RWPE2 (cell line): Measurements from ENCODE around the gene PRKAG2.

ENCODE experiments used
- ATAC-seq: fragments of 200-7000 bp; cut with Tn5 transposase; 3 replicates; pipeline ENCODE4 v1.9.1; 2021; ENCODE audit warnings: low read depth
- DNase-seq: peaks from one replicate; pipeline ENCODE4 v3.0.0-alpha.2; 2020; ENCODE audit warnings: low spot score
- H3K27ac ChIP-seq: fragments of 450-650 bp; 2 replicates; pipeline ENCODE4 v1.5.1; 2017; ENCODE audit warnings: mild to moderate bottlenecking; ENCODE audit not compliant: poor library complexity, severe bottlenecking
- H3K27me3 ChIP-seq: fragments of 250-450 bp; sonication (Bioruptor Pico); 2 replicates; pipeline ENCODE4 v1.5.1; 2021; ENCODE audit warnings: mild to moderate bottlenecking, moderate library complexity; ENCODE audit not compliant: insufficient read depth, poor library complexity, severe bottlenecking
- H3K36me3 ChIP-seq: fragments of 250-450 bp; sonication (Bioruptor Pico); 2 replicates; pipeline ENCODE4 v1.5.1; 2020; ENCODE audit warnings: low read depth, mild to moderate bottlenecking, moderate library complexity
- H3K4me1 ChIP-seq: fragments of 250-450 bp; sonication (Bioruptor Pico); 2 replicates; pipeline ENCODE4 v1.5.1; 2021; ENCODE audit warnings: mild to moderate bottlenecking, moderate library complexity; ENCODE audit not compliant: insufficient read depth, poor library complexity, severe bottlenecking
- H3K4me3 ChIP-seq: fragments of 250-450 bp; sonication (Bioruptor Pico); 2 replicates; pipeline ENCODE4 v1.5.1; 2021; ENCODE audit warnings: mild to moderate bottlenecking, moderate library complexity; ENCODE audit not compliant: severe bottlenecking
- H3K9me3 ChIP-seq: fragments of 250-450 bp; sonication (Bioruptor Pico); 2 replicates; pipeline ENCODE4 v1.5.1; 2021; ENCODE audit warnings: mild to moderate bottlenecking, moderate library complexity; ENCODE audit not compliant: severe bottlenecking
- CTCF ChIP-seq: fragments of 450-650 bp; IDR thresholded peaks from one replicate; pipeline ENCODE4 v1.5.1; 2017; ENCODE audit warnings: mild to moderate bottlenecking, moderate library complexity; ENCODE audit not compliant: poor library complexity, severe bottlenecking

The PRKAG2 gene

GRCh38 chr7:151599401-151600227 lies 277.3 kb downstream of the PRKAG2 start:
- Histone ChIP-seq H3K27me3 (no peaks in the 10 kb centered on the region), H3K27ac (peak overlapping the region; percentile 96), H3K36me3 (peaks cover 13% of the 10 kb centered on the region), H3K4me1 (peaks cover 67% of the 10 kb centered on the region), H3K4me3 (no peak overlapping the region), H3K9me3 (no peaks in the 10 kb centered on the region)
- no peak for TF ChIP-seq CTCF
- no peak for DNase-seq
- peak; percentile 75 for ATAC-seq

DNA sequence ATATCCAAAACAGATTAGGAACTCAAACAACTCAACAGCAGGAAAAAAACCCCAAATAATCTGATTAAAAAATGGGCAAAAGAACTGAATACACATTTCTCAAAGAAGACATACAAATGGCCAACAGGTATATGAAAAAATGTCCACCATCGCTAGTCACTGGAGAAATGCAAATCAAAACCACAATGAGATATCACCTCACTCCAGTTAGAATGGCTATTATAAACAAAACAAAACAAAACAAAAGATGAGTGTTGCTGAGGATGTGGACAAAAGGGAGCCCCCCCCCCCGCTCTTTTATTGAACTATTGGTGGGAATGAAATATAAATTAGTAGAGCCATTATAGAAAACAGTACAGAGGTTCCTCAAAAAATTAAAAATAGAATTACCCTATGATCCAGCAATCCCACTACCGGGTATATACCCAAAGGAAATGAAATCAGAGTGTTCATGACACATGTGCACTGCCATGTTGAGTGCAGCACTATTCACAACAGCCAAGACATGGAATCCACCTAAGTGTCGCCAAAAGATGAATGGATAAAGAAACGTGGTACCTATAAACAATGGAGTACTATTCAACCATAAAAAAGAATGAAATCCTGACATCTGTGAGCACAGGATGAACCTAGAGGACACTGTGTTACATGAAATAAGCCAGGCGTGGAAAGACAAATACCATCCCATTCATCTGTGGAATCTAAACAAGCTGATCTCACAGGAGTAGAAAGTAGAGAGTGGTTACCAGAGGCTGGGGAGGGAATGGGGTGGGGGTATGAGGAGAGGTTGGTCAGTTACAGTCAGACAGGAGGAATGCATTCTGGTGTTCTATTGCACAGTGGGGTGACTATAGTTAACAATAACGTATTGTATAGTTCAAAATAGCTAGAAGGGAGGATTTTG lies 279.1 kb downstream of the PRKAG2 start:
- no peak for TF ChIP-seq CTCF
- Histone ChIP-seq H3K4me3 (no peak overlapping the region), H3K9me3 (no peaks in the 10 kb centered on the region), H3K27me3 (no peaks in the 10 kb centered on the region), H3K4me1 (peaks cover 74% of the 10 kb centered on the region), H3K27ac (peak overlapping the region; percentile 96), H3K36me3 (peaks cover 27% of the 10 kb centered on the region)
- ATAC-seq (peak; percentile 91), DNase-seq (peak; percentile 79)

GRCh38 chr7:151595702-151596350 lies 281.1 kb downstream of the PRKAG2 start:
- no peak for ATAC-seq
- H3K36me3 ChIP-seq, result peaks cover 29% of the 10 kb centered on the region
- no peak for DNase-seq
- peaks cover 73% of the 10 kb centered on the region for H3K4me1 ChIP-seq
- peak overlapping the region; percentile 96 for H3K27ac ChIP-seq
- no peaks in the 10 kb centered on the region for H3K9me3 ChIP-seq
- H3K4me3 ChIP-seq, result no peak overlapping the region
- H3K27me3 ChIP-seq, result no peaks in the 10 kb centered on the region
- no peak for TF ChIP-seq CTCF

- no peak for TF ChIP-seq CTCF
- peaks cover 50% of the 10 kb centered on the region for H3K4me1 ChIP-seq
- ATAC-seq (peak; percentile 92), DNase-seq (no peak)
- H3K27me3 ChIP-seq, result no peaks in the 10 kb centered on the region
- H3K27ac ChIP-seq, result peak overlapping the region; percentile 96
- no peaks in the 10 kb centered on the region for H3K9me3 ChIP-seq
- peaks cover 33% of the 10 kb centered on the region for H3K36me3 ChIP-seq
- no peak overlapping the region for H3K4me3 ChIP-seq
Measured at GRCh38 chr7:151592868-151593486, 283.9 kb downstream of the PRKAG2 start.
